Measurements from ENCODE around the gene FES. TPM values are rescaled to one million over a fixed set of nuclear protein-coding genes. Genes with fewer than 3 reads are reported as not detected.
A peak's percentile ranks its signal among the peaks of the same experiment; 100 is the strongest.

The FES gene
- polyA plus RNA-seq, 1 of the 3 experiments (the other 2 are of a cell fraction): 0.03 TPM

GRCh38 chr15:90892498-90893174 lies 8.3 kb downstream of the FES start:
- POLR2A ChIA-PET: no interaction called here
- Histone ChIP-seq H3K9ac (no peak overlapping the region), H3F3A (replicated peaks; ENCODE audit: insufficient read depth) (no peaks in the 10 kb centered on the region), H3K27me3 (ENCODE audit: insufficient read depth) (no peaks in the 10 kb centered on the region), H3K4me3 (ENCODE audit: low read depth in 2 of 2, low read length in 1 of 2) (no peak overlapping the region), H3K4me1 (ENCODE audit: control insufficient read depth in 1 of 2, insufficient read depth in 2 of 2, low read depth in 1 of 2, low read length in 1 of 2) (peaks cover 0 to 8% of the 10 kb centered on the region in 2 experiments; a peak in 1 of 4 replicates), H3K4me2 (no peak overlapping the region), H3K9me2 (no peaks in the 10 kb centered on the region), H3K9me3 (no peaks in the 10 kb centered on the region), H3K27ac (ENCODE audit: low read depth in 2 of 2, low read length in 1 of 2) (no peak overlapping the region), H3K79me2 (ENCODE audit: insufficient read depth) (no peaks in the 10 kb centered on the region), H3K36me3 (replicated peaks in 1 of 2; ENCODE audit: control insufficient read depth in 1 of 2, insufficient read depth in 2 of 2, low read length in 1 of 2) (no peaks in the 10 kb centered on the region), H2AFZ (ENCODE audit: low read depth) (no peak overlapping the region), H4K20me1 (ENCODE audit: insufficient read depth) (no peaks in the 10 kb centered on the region)
- WGBS (ENCODE audit: low lambda C conversion rate): 85% methylated on average over 23 of the region's 29 CpGs
- no peak for DNase-seq
- TF ChIP-seq RAD21 (IDR thresholded peaks at IDR 0.05; ENCODE audit: low read length) (no peak), NFIC (IDR thresholded peaks at IDR 0.05; ENCODE audit: borderline replicate concordance) (no peak), JUND (IDR thresholded peaks at IDR 0.05) (no peak), NRF1 (IDR thresholded peaks at IDR 0.05; ENCODE audit: low read depth, low read length) (no peak), POLR2AphosphoS5 (IDR thresholded peaks at IDR 0.05; ENCODE audit: low read depth, low read length) (no peak), YY1 (IDR thresholded peaks at IDR 0.05; ENCODE audit: low read depth) (no peak), CHD2 (IDR thresholded peaks at IDR 0.05; ENCODE audit: low read length, partially characterized antibody) (no peak)
- TF ChIP-seq, protein P1, sequence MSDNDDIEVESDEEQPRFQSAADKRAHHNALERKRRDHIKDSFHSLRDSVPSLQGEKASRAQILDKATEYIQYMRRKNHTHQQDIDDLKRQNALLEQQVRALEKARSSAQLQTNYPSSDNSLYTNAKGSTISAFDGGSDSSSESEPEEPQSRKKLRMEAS (IDR thresholded peaks at IDR 0.05; ENCODE audit: low read depth): no peak
- CTCF ChIA-PET: interaction anchor here (0.8 to 6.4 kb wide), 4 partner anchors 10 to 246 kb away, joined by 3 to 93 read pairs (median 7); partner anchors contain the start of genes HDDC3, MAN2A2 and UNC45A

- POLR2A ChIA-PET: no interaction called here
- no peak overlapping the region for H2AFZ ChIP-seq (ENCODE audit: low read depth)
- no peaks in the 10 kb centered on the region for H4K20me1 ChIP-seq (ENCODE audit: insufficient read depth)
- H3F3A ChIP-seq (replicated peaks; ENCODE audit: insufficient read depth): no peaks in the 10 kb centered on the region
- H3K4me3 ChIP-seq (ENCODE audit: low read depth in 2 of 2, low read length in 1 of 2): no peak overlapping the region
- H3K4me2 ChIP-seq: no peak overlapping the region
- H3K9me3 ChIP-seq: no peaks in the 10 kb centered on the region
- CTCF ChIA-PET: interaction anchor here (0.8 to 6.4 kb wide), 7 partner anchors 7 to 247 kb away, joined by 3 to 93 read pairs (median 6); partner anchors contain the start of genes FES, HDDC3, MAN2A2 and UNC45A
- 93% methylated on average over 24 of the region's 33 CpGs for WGBS (ENCODE audit: low lambda C conversion rate)
- H3K9ac ChIP-seq: no peak overlapping the region
- H3K27me3 ChIP-seq (ENCODE audit: insufficient read depth): no peaks in the 10 kb centered on the region
- H3K9me2 ChIP-seq: no peaks in the 10 kb centered on the region
- H3K79me2 ChIP-seq (ENCODE audit: insufficient read depth): no peaks in the 10 kb centered on the region
- peaks cover 0 to 8% of the 10 kb centered on the region in 2 experiments; a peak in 1 of 4 replicates for H3K4me1 ChIP-seq (ENCODE audit: control insufficient read depth in 1 of 2, insufficient read depth in 2 of 2, low read depth in 1 of 2, low read length in 1 of 2)
- H3K36me3 ChIP-seq (replicated peaks in 1 of 2; ENCODE audit: control insufficient read depth in 1 of 2, insufficient read depth in 2 of 2, low read length in 1 of 2): no peaks in the 10 kb centered on the region
- DNase-seq: peak; percentile 57
- TF ChIP-seq GATA2 (CRISPR knock-in tag; IDR thresholded peaks at IDR 0.05) (no peak), GABPA (IDR thresholded peaks at IDR 0.05; ENCODE audit: low read depth) (no peak)
- TF ChIP-seq, protein P2, sequence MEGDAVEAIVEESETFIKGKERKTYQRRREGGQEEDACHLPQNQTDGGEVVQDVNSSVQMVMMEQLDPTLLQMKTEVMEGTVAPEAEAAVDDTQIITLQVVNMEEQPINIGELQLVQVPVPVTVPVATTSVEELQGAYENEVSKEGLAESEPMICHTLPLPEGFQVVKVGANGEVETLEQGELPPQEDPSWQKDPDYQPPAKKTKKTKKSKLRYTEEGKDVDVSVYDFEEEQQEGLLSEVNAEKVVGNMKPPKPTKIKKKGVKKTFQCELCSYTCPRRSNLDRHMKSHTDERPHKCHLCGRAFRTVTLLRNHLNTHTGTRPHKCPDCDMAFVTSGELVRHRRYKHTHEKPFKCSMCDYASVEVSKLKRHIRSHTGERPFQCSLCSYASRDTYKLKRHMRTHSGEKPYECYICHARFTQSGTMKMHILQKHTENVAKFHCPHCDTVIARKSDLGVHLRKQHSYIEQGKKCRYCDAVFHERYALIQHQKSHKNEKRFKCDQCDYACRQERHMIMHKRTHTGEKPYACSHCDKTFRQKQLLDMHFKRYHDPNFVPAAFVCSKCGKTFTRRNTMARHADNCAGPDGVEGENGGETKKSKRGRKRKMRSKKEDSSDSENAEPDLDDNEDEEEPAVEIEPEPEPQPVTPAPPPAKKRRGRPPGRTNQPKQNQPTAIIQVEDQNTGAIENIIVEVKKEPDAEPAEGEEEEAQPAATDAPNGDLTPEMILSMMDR (IDR thresholded peaks at IDR 0.05): peak; percentile 29
- no peak overlapping the region for H3K27ac ChIP-seq (ENCODE audit: low read depth in 2 of 2, low read length in 1 of 2)
These were observed 9.1 kb downstream of the FES start for GRCh38 chr15:90893175-90894090.
